ENCODE measurements around the gene LCLAT1.
"Not testable (repeated sequence)": the region's sequence is repeated elsewhere in the genome, so short reads cannot be mapped to it uniquely, and the experiment has no call there.

LCLAT1 gene

DNA sequence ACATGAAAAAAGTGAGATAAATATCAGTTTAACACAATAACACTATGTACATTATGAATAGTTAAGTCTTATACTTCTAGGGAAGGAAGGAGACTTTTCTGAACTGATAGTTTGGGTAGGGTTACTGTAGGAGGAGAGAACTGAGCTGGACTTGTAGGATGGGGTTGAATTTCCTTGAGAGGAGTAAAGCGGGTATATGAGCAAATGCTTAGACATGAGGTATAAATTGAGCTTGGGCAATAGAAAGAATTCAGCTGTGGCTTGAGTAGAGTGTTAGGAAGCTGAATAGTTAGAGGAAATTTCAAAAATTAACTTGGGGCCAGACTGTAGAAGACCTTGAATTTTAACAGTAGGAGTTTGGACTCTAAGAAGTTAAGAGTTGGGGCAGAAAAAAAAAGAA is 45.1 kb downstream of the LCLAT1 start:
- DNase-seq: no peak

GRCh38 chr2:30492619-30493018 is 45.6 kb downstream of the LCLAT1 start:
- no peak for DNase-seq

GRCh38 chr2:30493440-30493839 is 46.4 kb downstream of the LCLAT1 start:
- no peak for DNase-seq

DNA sequence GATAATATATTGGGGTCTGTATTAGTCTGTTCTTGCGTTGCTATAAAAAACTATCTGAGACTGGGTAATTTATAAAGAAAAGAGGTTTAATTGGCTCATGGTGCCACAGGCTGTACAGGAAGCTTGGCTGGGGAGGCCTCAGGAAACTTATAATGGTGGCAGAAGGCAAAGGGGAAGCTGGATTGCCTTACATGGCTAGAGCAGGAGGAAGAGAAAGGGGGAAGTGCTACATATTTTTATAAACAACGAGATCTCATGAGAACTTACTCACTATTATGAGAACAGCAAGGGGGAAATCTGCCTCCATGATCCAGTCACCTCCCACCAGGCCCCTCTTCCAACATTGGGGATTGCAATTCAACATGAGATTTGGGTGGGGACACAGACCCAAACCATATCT is 48.9 kb downstream of the LCLAT1 start:
- DNase-seq: not testable (repeated sequence)

GRCh38 chr2:30499681-30500080 is 52.6 kb downstream of the LCLAT1 start:
- no peak for DNase-seq

DNA sequence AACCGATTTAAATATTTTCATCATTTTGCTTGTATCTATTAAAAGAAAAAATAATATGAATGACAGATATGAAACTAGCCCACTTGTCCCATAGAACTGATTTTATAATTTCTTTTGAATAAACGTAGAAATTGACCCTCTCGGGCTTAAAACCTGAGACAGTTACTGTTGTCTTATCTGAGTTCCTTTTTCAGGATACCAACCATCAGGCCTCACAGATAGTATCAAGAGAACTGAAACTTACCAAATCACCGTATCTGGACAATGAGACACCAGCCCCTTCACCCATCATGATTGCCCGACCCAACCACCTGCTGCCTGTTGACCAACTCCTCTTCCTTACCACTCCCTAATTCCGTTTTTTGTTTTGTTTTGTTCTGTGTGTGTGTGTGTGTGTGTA is 53.7 kb downstream of the LCLAT1 start:
- DNase-seq: no peak

GRCh38 chr2:30502310-30502709 is 55.3 kb downstream of the LCLAT1 start:
- DNase-seq: no peak

GRCh38 chr2:30503007-30503694 is 56.1 kb downstream of the LCLAT1 start:
- peak; percentile 13 for DNase-seq

DNA sequence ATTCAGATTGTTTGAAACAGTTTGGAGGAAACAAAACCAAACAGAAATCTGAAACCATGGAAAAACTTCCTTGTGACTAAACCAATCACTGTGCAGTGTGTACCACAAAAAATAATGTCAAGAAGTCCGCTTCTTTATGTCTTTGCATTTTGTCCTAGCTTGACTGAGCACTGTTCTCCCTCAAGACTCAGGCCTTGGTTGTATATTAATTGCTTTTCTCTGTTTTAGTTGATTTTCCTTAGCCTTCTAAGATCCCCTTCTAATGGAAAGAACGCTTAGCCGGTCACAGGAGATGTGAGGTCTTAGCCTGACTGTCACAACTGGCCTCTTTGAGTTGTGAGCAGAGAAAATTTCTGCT is 56.6 kb downstream of the LCLAT1 start:
- DNase-seq: no peak

GRCh38 chr2:30504731-30505130 is 57.7 kb downstream of the LCLAT1 start:
- DNase-seq: no peak

DNA sequence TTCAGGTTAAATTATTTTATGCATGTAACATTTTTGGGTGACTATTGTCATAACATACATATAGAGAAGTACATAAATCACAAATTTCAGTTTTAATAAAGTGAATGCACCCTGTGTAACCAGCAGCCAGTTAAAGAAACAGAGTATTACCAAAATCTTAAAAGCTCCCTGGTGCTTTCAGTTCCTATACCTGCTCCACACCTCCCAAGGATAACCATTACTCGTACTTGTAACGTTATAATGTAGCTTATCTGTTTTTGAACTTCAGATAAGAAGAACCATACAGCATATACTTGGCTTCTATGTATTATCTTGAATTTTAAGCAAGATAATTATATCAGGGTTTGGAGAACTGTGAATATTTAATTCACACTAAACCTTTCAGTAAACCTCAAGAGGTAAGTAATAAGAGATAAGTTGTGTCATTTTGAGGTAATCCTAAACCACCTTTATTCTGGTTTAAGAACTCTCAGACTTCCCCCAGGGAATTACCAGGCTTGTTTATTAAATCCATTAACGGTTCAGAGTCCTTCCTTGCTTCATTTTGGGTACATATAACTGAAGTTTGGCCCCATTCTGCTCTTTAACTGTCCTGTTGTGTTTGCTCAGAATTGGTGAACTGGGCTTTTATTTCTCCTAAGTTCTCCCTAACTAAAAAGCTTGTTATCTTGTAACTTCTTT is 58.6 kb downstream of the LCLAT1 start:
- DNase-seq: no peak

DNA sequence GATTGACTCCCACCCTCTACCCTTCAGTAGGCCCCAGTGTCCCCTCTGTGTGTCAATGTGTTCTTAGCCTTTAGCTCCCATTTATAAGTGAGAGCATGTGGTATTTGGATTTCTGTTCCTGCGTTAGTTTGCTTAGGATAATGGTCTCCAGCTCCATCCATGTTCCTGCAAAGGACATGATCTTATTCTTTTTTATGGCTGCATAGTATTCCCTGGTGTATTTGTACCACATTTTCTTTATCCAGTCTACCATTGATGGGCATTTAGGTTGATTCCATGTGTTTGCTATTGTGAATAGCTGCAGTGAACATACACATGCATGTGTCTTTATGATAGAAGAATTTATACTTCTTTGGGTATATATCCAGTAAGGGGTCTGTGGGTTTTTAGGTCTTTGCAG is 60.4 kb downstream of the LCLAT1 start:
- not testable (repeated sequence) for DNase-seq

GRCh38 chr2:30509716-30510115 is 62.7 kb downstream of the LCLAT1 start:
- DNase-seq: no peak

DNA sequence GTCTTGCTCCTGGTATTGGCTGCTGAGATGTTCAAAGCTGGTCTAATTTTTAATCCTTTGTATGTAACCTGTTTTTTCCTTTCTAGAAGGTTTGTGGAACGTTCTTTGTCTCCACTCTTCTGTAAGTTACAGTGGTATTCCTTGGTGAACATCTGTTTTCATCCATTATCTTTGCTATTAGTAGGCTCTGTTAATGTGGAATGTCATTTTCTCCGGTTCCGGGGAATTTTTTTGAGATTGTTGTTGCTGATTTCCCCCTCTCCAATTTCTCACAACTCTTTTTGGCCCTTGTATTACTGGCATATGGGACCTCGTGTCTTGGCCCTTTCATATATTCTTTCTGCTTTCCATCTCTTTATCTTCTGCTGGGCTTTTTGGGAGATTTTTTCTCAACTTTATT is 63.4 kb downstream of the LCLAT1 start:
- no peak for DNase-seq

DNA sequence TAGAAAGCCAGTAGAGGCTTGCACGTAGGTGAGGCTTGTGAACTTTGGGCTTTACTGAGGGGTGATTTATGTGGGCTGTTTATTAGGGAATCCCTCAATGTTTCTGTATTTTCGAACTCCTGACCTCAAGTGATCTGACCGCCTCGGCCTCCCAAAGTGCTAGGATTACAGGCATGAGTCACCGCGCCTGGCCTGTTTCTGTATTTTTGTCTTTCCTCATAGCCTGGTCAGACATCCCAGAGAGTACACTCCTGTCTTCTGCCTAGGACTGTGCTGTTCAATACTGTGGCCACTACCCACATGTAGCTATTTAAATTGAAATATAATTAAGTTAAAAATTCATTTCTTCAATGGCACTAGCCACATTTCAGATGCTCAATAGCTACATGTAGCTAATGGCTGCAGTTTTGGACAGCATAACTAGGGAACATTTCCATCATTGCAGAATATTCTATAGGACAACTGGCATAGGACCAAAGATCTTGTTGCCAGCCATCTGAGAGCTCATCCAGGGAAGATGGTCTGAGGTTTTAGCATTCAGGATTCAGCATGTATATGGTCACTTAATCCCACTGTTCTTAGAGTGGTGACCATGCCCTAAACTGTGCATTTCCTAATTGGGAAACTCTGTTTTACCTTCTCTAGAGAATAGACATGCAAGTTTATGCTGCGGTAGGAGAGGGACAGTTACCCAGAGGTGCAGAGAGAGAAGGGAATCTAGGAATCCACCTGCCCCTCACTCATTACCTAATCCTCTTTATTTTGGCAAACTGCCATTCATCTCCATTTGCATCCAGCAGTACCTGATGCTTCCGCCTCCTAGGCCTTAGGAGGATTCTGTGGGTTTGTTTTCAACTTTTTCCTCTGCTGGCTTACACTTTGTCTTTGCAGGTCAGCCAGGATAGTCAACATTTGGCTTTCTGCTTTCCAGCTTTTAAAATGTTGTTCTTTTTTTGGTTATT is 64.4 kb downstream of the LCLAT1 start:
- DNase-seq: no peak

GRCh38 chr2:30512243-30512886 is 65.3 kb downstream of the LCLAT1 start:
- no peak for DNase-seq

GRCh38 chr2:30513649-30514048 is 66.6 kb downstream of the LCLAT1 start:
- DNase-seq: peak; percentile 77

DNA sequence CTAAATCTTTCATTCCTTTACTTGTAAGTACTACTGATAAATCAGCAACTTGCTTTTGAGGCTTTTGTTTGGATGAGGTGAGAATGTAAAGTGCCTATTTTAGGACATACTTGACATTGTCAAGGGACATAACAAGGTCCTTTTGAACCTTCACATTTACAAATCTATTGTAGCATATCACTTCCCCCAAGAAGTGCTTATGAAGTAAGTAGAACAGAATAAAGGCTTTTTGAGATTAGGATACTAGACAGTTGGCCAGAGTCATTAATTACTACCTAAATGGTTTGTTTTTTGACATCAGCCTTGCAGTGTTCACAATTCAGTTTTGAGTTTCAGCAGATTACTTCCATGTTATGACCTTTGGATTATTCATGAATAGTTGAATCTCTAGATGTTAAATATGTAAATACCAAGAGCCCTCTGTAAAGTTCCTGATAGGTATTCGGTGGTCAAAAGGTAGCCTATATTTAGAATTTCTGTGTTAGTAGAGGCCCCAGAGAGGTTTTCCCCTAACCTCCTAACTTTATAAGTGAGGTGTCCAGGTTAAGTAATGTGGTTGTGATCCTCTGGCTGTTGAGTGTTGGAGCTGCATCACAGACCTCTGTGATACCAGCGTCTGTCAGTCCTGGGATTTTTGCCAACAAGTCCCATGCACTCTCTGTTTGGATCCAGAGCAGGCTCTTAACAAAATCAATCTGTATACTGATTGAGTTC is 67.2 kb downstream of the LCLAT1 start:
- peak; percentile 76 for DNase-seq

DNA sequence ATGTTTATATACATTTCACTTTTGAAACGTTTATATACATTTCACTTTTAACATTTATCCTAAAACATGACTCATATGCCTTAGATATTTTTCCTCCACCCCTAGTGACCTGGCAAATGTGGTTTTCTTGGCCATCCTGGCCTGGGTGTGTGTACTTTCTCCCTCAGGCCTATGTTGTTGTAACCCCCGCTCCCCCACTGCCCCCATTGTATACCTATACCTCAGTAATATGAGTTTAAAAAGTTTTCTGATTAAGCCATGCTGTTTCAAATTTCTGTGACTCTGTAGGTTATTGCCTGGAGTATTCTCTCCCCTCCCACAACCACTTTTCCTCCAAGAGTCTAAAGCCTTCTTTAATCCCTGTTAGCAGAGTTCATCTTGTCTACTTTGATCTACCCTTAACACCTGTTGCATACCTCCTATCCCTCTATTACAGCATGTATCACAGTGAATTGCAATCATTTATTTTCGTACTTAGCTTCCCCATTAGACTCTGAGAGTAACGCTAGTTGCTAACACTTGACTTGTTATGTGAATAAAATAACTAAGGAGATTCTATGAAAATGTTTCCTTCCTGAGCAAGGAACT is 67.9 kb downstream of the LCLAT1 start:
- DNase-seq: no peak

GRCh38 chr2:30516166-30516565 is 69.1 kb downstream of the LCLAT1 start:
- no peak for DNase-seq

DNA sequence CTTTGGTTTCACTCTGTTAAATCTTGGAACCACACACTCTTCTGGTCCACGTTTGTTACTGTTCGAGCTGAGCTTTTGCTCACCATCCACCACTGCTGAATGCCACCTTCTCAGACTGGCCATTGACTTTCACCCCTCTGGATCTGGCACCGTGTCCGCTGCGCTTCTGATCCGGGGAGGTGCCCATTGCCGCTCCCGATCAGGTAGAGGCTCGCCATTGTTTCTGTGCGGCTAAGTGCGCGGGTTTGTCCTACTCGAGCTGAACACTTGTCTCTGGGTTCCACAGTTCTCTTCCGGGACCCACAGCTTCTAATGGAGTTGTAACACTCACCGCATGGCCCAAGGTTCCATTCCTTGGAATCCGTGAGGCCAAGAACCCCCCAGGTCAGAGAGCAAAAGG is 72.8 kb downstream of the LCLAT1 start:
- DNase-seq: no peak

DNA sequence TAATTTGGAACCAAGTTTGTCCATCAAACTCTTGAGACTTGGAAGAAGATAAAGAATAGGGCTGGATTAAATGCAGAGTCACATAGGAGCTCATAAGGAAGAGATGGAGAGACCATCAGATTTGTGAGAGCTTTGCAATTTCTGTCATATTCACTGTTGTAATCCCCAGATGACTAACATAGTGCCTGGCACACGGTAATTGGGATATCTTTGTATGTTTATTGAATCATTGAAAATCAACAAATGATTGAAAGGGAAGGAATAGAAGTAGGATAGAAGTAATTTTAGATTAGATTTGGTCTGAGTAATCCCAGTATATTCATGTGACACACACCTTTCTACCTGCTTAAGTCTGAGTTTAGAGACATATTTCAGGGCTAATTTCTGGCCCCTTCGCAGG is 75.4 kb downstream of the LCLAT1 start:
- DNase-seq: no peak
